GM12878 (cell line): ENCODE data around the gene RFLNA. TPM values are rescaled to one million over a fixed set of nuclear protein-coding genes. Genes with fewer than 3 reads are reported as not detected.

Experiments
- ATAC-seq: fragments of 200-7000 bp; cut with Tn5 transposase; 3 replicates; pipeline ENCODE4 v1.9.1; 2020; ENCODE audit warnings: mild to moderate bottlenecking, moderate library complexity
- BruUV-seq: library from RNA; stranded (reverse); fragments of 400-500 nt; replicated peaks from 2 replicates; lab custom pipeline; 2021; lab: Mats Ljungman, UMichigan
- CTCF ChIA-PET: fragments of 300-600 bp; sonication (Branson Sonifier 250); formaldehyde crosslinking; extraction: SDS; loops from one replicate; lab custom pipeline; 2021; ENCODE audit warnings: inconsistent platforms; lab: Yijun Ruan, JAX
- POLR2A ChIA-PET: fragments of 350-600 bp; formaldehyde crosslinking; extraction: SDS; loops from one replicate; lab custom pipeline; 2021; ENCODE audit warnings: inconsistent platforms; lab: Charles Lee
- RAD21 ChIA-PET: fragments of 300-600 bp; sonication (Branson Sonifier 250); formaldehyde crosslinking; loops from one replicate; lab custom pipeline; 2023; ENCODE audit warnings: antibody characterized with exemption; ENCODE audit not compliant: unreplicated experiment; lab: Charles Lee
- SMC1A ChIA-PET: fragments of 300-600 bp; sonication (Branson Sonifier 250); formaldehyde crosslinking; loops from one replicate; lab custom pipeline; 2023; ENCODE audit not compliant: unreplicated experiment, uncharacterized antibody; lab: Charles Lee
- DNase-seq: peaks from one replicate; pipeline ENCODE4 v3.0.0-alpha.2; 2011; ENCODE audit warnings: low read depth, low spot score
- FAIRE-seq: peaks from 3 replicates; lab custom pipeline; 2011; peaks lifted over from hg19 to GRCh38; lab: Jason Lieb, UNC
- H2AFZ ChIP-seq: 2 replicates; pipeline ENCODE4 v1.6.0; 2011; ENCODE audit warnings: low read depth, low read length, control low read depth; ENCODE audit not compliant: control insufficient read depth
- H3K27ac ChIP-seq: 2 replicates; pipeline ENCODE4 v1.5.1; 2011; ENCODE audit warnings: control low read depth; ENCODE audit not compliant: control insufficient read depth, insufficient read depth
- H3K27me3 ChIP-seq, 2 experiments: replicated peaks in 1 of 2; 2 replicates each; pipeline versions ENCODE4 v1.6.0 to v1.6.1; 2011; ENCODE audit warnings: low read length in 1 of 2; ENCODE audit not compliant: control insufficient read depth in 2 of 2, insufficient read depth in 2 of 2
- H3K36me3 ChIP-seq, 2 experiments: 2 replicates each; pipeline ENCODE4 v1.5.1; 2011; ENCODE audit warnings: low read length in 1 of 2; ENCODE audit not compliant: control insufficient read depth in 2 of 2, insufficient read depth in 2 of 2
- H3K4me1 ChIP-seq: 2 replicates; pipeline ENCODE4 v1.6.1; 2011; ENCODE audit warnings: mild to moderate bottlenecking, low read length, moderate library complexity, mixed read lengths; ENCODE audit not compliant: control insufficient read depth, insufficient read depth
- H3K4me2 ChIP-seq: 2 replicates; pipeline ENCODE4 v1.6.0; 2011; ENCODE audit warnings: control low read depth; ENCODE audit not compliant: control insufficient read depth, insufficient read depth
- H3K4me3 ChIP-seq: fragments of 200-600 bp; sonication (generic); 2 replicates; pipeline ENCODE4 v1.5.1; 2016
- H3K79me2 ChIP-seq: 2 replicates; pipeline ENCODE4 v1.6.0; 2011; ENCODE audit warnings: low read length; ENCODE audit not compliant: control insufficient read depth, insufficient read depth
- H3K9ac ChIP-seq: 2 replicates; pipeline ENCODE4 v1.8.0; 2011; ENCODE audit warnings: low read length, control low read depth, mixed read lengths; ENCODE audit not compliant: control insufficient read depth, insufficient read depth
- H3K9me3 ChIP-seq: replicated peaks from 3 replicates; pipeline ENCODE4 v1.5.1; 2011; ENCODE audit warnings: mild to moderate bottlenecking, low read length; ENCODE audit not compliant: control insufficient read depth, insufficient read depth
- H4K20me1 ChIP-seq: 2 replicates; pipeline ENCODE4 v1.6.0; 2011; ENCODE audit not compliant: control insufficient read depth, insufficient read depth
- BHLHE40 ChIP-seq, 2 experiments: fragments of 450-650 bp in 1 of 2; IDR thresholded peaks; 2 replicates each; pipeline ENCODE4 v1.6.1; 2011 to 2017; ENCODE audit warnings: low read depth in 2 of 2, borderline replicate concordance in 1 of 2, improper control_type of control experiment in 1 of 2, low read length in 1 of 2, mild to moderate bottlenecking in 1 of 2
- BMI1 ChIP-seq: fragments of 450-650 bp; IDR thresholded peaks from 2 replicates; pipeline ENCODE4 v1.6.1; 2016; ENCODE audit warnings: mild to moderate bottlenecking, moderate library complexity, borderline replicate concordance
- RB1 ChIP-seq: fragments of 450-650 bp; formaldehyde crosslinking; IDR thresholded peaks from 2 replicates; pipeline ENCODE4 v1.6.1; 2017; ENCODE audit warnings: mild to moderate bottlenecking, borderline replicate concordance
- TCF12 ChIP-seq: IDR thresholded peaks from 2 replicates; pipeline ENCODE4 v1.6.1; 2011; ENCODE audit warnings: low read depth, mild to moderate bottlenecking, low read length
- YBX1 ChIP-seq: fragments of 450-650 bp; IDR thresholded peaks from 2 replicates; pipeline ENCODE4 v1.6.1; 2016; ENCODE audit warnings: antibody characterized with exemption
- ZBED1 ChIP-seq: IDR thresholded peaks from 2 replicates; pipeline ENCODE4 v1.6.1; 2016; ENCODE audit warnings: borderline replicate concordance
- ZNF24 ChIP-seq: fragments of 450-650 bp; IDR thresholded peaks from 2 replicates; pipeline ENCODE4 v1.6.1; 2017; ENCODE audit warnings: antibody characterized with exemption, mild to moderate bottlenecking
- WGBS: methylation state at CpG from one replicate; pipeline ENCODE4 v1.1.6; 2016; ENCODE audit warnings: low lambda C conversion rate; ENCODE audit not compliant: insufficient replicate concordance, insufficient coverage; ENCODE audit errors: missing lambda C conversion rate; 5-methylcytosine and 5-hydroxymethylcytosine counted together
- in situ Hi-C: fragments of 300-500 bp; cut with MboI; formaldehyde crosslinking; loops from 9 replicates; pipeline ENCODE4 v1.14.3; 2018; ENCODE audit warnings: mixed read lengths
- intact Hi-C: fragments of 100-400 bp; cut with micrococcal nuclease; formaldehyde crosslinking; loops from one replicate; pipeline ENCODE4 v1.14.2; 2022; ENCODE audit not compliant: unreplicated experiment
- polyA plus RNA-seq, 11 experiments: library from polyadenylated mRNA; depleted of rRNA in 4 of 11; unstranded in 6 of 11; stranded (reverse) in 5 of 11; fragments of >200 nt; fragmentation: Nextera tagmentation in 4 of 11; fragmentation: Illumina TruSeq in 1 of 11; extraction: Ambion mirVana in 4 of 11; extraction: Trizol in 1 of 11; gene quantifications; 1 replicate in 1 of 11; 2 replicates in 10 of 11; pipeline versions ENCODE4 v1.2.1 to v1.2.3, GENCODE V29; 2011 to 2016; ENCODE audit warnings: inconsistent platforms in 2 of 11, missing spikeins in 2 of 11, low read depth in 1 of 11
- total RNA-seq, 4 experiments: library from RNA; depleted of rRNA in 3 of 4; stranded (reverse); fragments of >200 nt in 3 of 4; fragmentation: Illumina TruSeq in 1 of 4; extraction: Trizol in 1 of 4; gene quantifications; 2 replicates each; pipeline versions ENCODE4 v1.2.1 to v1.2.3, GENCODE V29; 2013 to 2021
- TF ChIP-seq, protein P1 (sequence below): IDR thresholded peaks from 2 replicates; pipeline ENCODE4 v1.6.1; 2011; ENCODE audit warnings: low read depth, mild to moderate bottlenecking, low read length, moderate library complexity, borderline replicate concordance; ENCODE audit errors: extremely low read depth
- TF ChIP-seq, protein P2 (sequence below): fragments of 450-650 bp; IDR thresholded peaks from 2 replicates; pipeline ENCODE4 v1.6.1; 2017; ENCODE audit warnings: low read depth, mild to moderate bottlenecking, moderate library complexity

Gene RFLNA
- total and polyA plus RNA-seq, 10 of the 15 experiments (the other 5 are each of a cell fraction or from before 2014, with no cell fraction given), result 0.08 TPM; not detected in 9

DNA sequence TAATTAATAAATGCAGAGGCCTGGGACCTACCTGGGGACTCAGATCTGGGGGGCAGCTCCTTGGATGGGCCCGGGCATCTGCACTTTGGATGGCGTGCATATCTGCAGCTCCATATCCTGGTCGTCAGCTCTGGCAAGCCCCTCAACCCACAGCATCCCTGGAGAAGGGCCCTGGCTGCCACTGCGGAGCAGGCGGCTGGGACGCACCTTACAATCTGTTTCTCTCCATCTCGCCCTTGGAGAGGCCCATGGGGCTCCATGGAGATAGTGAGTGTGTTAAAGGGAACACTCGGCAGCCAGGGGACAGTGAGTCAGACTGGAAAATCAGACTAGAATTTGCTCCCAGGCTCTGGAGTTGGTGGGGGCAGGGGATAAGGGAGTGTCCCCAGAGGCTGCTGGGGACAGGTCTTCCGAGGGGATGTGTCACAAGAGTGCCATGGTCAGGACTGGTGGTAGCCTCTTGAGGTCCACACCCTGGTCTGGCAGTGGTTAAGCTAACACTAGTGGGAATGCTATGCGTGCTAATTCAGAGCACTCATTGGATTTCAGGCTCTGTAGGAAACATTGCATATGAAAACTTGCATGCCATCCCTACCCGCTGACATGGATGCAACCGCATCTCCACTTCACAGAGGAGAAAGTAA lies 21.5 kb downstream of the RFLNA start:
- H3K27ac ChIP-seq, result no peak overlapping the region
- H3K27me3 ChIP-seq, result no peaks in the 10 kb centered on the region
- ChIA-PET RAD21 (no interaction called here), POLR2A (no interaction called here), SMC1A (interaction anchor here (1.4 kb wide), 1 partner anchor 284 kb away, joined by 4 read pairs; no protein-coding TSS in a partner anchor), CTCF (no interaction called here)
- H3K9me3 ChIP-seq, result no peaks in the 10 kb centered on the region
- DNase-seq (no peak), ATAC-seq (no peak), FAIRE-seq (no peak)
- H3K4me1 ChIP-seq, result no peaks in the 10 kb centered on the region
- 31% methylated on average over 12 of the region's 12 CpGs for WGBS
- intact Hi-C loops, result no loop called here
- no peaks in the 10 kb centered on the region for H3K36me3 ChIP-seq
- no peak overlapping the region for H2AFZ ChIP-seq
- BruUV-seq, result no TSS peak
- no peaks in the 10 kb centered on the region for H3K79me2 ChIP-seq
- TF ChIP-seq ZNF24, result no peak
- no peak for TF ChIP-seq YBX1
- no peak for TF ChIP-seq BHLHE40 (IDR thresholded peaks at IDR 0.05; ENCODE audit: borderline replicate concordance in 1 of 2, low read depth in 2 of 2, low read length in 1 of 2)
- TF ChIP-seq, protein P1, sequence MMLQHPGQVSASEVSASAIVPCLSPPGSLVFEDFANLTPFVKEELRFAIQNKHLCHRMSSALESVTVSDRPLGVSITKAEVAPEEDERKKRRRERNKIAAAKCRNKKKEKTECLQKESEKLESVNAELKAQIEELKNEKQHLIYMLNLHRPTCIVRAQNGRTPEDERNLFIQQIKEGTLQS, result no peak
- TF ChIP-seq, protein P2, sequence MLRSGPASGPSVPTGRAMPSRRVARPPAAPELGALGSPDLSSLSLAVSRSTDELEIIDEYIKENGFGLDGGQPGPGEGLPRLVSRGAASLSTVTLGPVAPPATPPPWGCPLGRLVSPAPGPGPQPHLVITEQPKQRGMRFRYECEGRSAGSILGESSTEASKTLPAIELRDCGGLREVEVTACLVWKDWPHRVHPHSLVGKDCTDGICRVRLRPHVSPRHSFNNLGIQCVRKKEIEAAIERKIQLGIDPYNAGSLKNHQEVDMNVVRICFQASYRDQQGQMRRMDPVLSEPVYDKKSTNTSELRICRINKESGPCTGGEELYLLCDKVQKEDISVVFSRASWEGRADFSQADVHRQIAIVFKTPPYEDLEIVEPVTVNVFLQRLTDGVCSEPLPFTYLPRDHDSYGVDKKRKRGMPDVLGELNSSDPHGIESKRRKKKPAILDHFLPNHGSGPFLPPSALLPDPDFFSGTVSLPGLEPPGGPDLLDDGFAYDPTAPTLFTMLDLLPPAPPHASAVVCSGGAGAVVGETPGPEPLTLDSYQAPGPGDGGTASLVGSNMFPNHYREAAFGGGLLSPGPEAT, result no peak
- no peak for TF ChIP-seq ZBED1
- TF ChIP-seq TCF12, result no peak
- no peak for TF ChIP-seq BMI1
- TF ChIP-seq RB1, result no peak
- no peak overlapping the region for H3K4me2 ChIP-seq
- H4K20me1 ChIP-seq, result no peaks in the 10 kb centered on the region
- in situ Hi-C loops, result loop anchor here (5.0 kb wide), 1 partner anchor 274 kb away; no protein-coding TSS in a partner anchor
- no peak overlapping the region for H3K9ac ChIP-seq
- no peak overlapping the region for H3K4me3 ChIP-seq
